KMS-11 (cell line): Measurements from ENCODE around the gene KCTD2.

Experiments used
- H2AFZ ChIP-seq: fragments of 200-600 bp; sonication (generic); 2 replicates; pipeline ENCODE4 v1.6.1; 2016; ENCODE audit warnings: antibody characterized with exemption, mixed run types, low read depth
- H3K27ac ChIP-seq: fragments of 200-600 bp; sonication (generic); 2 replicates; pipeline ENCODE4 v1.6.1; 2016; ENCODE audit warnings: mild to moderate bottlenecking, mixed run types
- H3K27me3 ChIP-seq: fragments of 200-600 bp; sonication (generic); 2 replicates; pipeline ENCODE4 v1.6.1; 2017; ENCODE audit warnings: mild to moderate bottlenecking, low read depth, mixed run types, moderate library complexity; ENCODE audit not compliant: insufficient read depth
- H3K36me3 ChIP-seq: fragments of 200-600 bp; sonication (generic); 2 replicates; pipeline ENCODE4 v1.6.1; 2017; ENCODE audit warnings: mild to moderate bottlenecking, mixed run types; ENCODE audit not compliant: insufficient read depth
- H3K4me1 ChIP-seq: fragments of 200-600 bp; sonication (generic); 2 replicates; pipeline ENCODE4 v1.6.1; 2016; ENCODE audit warnings: mild to moderate bottlenecking, low read depth, mixed run types; ENCODE audit not compliant: poor library complexity, severe bottlenecking
- H3K4me2 ChIP-seq: fragments of 200-600 bp; sonication (generic); 2 replicates; pipeline ENCODE4 v1.7.0; 2016; ENCODE audit warnings: mild to moderate bottlenecking, mixed run types
- H3K4me3 ChIP-seq: fragments of 200-600 bp; sonication (generic); IDR thresholded peaks from 2 replicates; pipeline ENCODE4 v1.6.1; 2017; ENCODE audit warnings: low read depth, low read length, mixed read lengths; ENCODE audit not compliant: insufficient read depth
- H3K79me2 ChIP-seq: fragments of 200-600 bp; sonication (generic); 2 replicates; pipeline ENCODE4 v1.6.1; 2016; ENCODE audit warnings: low read depth, mixed run types; ENCODE audit not compliant: insufficient read depth
- H3K9ac ChIP-seq: fragments of 200-600 bp; sonication (generic); 2 replicates; pipeline ENCODE4 v1.6.1; 2016; ENCODE audit warnings: mild to moderate bottlenecking, mixed run types
- H4K20me1 ChIP-seq: fragments of 200-600 bp; sonication (generic); 2 replicates; pipeline ENCODE4 v1.6.1; 2016; ENCODE audit warnings: mild to moderate bottlenecking, mixed run types; ENCODE audit not compliant: insufficient read depth
- TF ChIP-seq, protein P1 (sequence below): fragments of 200-600 bp; sonication (generic); conservative IDR thresholded peaks from 2 replicates; pipeline ENCODE4 v1.6.1; 2017; ENCODE audit warnings: low read depth, mild to moderate bottlenecking, antibody characterized with exemption, low read length, moderate library complexity, mixed read lengths

Gene KCTD2

DNA sequence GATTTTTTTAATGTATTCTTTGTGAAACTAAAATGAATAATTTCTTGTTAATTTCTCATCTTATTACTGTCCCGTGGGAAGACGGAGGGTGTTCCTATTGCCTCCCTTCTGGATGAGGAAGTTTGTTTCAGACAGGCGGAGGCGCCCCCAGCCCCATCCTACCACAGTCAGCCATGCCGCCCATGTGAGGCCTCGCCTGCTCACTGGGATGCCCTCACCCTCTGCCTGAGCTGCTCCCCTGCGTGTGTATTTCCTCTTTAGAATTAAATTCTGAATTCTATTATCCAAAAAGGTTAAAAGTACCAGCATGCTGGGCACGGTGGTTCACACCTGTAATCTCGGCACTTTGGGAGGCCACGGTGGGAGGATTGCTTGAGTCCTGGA lies 14.0 kb downstream of the KCTD2 start:
- TF ChIP-seq, protein P1, sequence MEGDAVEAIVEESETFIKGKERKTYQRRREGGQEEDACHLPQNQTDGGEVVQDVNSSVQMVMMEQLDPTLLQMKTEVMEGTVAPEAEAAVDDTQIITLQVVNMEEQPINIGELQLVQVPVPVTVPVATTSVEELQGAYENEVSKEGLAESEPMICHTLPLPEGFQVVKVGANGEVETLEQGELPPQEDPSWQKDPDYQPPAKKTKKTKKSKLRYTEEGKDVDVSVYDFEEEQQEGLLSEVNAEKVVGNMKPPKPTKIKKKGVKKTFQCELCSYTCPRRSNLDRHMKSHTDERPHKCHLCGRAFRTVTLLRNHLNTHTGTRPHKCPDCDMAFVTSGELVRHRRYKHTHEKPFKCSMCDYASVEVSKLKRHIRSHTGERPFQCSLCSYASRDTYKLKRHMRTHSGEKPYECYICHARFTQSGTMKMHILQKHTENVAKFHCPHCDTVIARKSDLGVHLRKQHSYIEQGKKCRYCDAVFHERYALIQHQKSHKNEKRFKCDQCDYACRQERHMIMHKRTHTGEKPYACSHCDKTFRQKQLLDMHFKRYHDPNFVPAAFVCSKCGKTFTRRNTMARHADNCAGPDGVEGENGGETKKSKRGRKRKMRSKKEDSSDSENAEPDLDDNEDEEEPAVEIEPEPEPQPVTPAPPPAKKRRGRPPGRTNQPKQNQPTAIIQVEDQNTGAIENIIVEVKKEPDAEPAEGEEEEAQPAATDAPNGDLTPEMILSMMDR = no peak
- no peak overlapping the region for H3K4me2 ChIP-seq
- H3K27ac ChIP-seq = no peak overlapping the region
- no peak overlapping the region for H3K4me3 ChIP-seq
- H3K36me3 ChIP-seq = peaks cover 2% of the 10 kb centered on the region; the same call in 1 of the 2 replicates
- H3K79me2 ChIP-seq = no peaks in the 10 kb centered on the region
- no peak overlapping the region for H2AFZ ChIP-seq
- H3K27me3 ChIP-seq = no peaks in the 10 kb centered on the region
- H4K20me1 ChIP-seq = no peaks in the 10 kb centered on the region
- no peak overlapping the region for H3K9ac ChIP-seq
- H3K4me1 ChIP-seq = peaks cover 18% of the 10 kb centered on the region

DNA sequence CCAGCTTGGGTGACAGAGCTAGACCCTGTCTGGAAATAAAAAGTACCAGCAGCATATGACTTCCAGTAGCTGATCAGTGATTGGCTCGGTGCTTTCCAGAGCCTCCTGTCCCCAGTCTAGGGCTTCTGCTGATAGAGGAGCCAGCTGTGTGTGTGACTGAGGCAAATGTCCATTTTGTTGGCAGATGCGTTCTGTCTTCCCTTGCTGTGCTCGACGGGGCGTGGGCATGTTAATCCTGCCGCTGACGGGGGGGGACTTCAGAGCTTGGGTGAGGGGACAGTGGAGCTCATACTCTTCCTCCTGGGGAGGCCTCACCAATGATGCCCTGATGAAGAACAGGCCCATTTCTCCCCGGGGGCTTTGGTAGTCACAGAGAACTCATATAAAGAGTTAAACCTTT lies 14.6 kb downstream of the KCTD2 start:
- H4K20me1 ChIP-seq = no peaks in the 10 kb centered on the region
- H3K27me3 ChIP-seq = no peaks in the 10 kb centered on the region
- no peak overlapping the region for H3K9ac ChIP-seq
- H2AFZ ChIP-seq = no peak overlapping the region
- H3K27ac ChIP-seq = no peak overlapping the region
- H3K36me3 ChIP-seq = peaks cover 2% of the 10 kb centered on the region; the same call in 1 of the 2 replicates
- H3K4me2 ChIP-seq = no peak overlapping the region
- TF ChIP-seq, protein P1 = no peak
- no peaks in the 10 kb centered on the region for H3K79me2 ChIP-seq
- H3K4me1 ChIP-seq = peaks cover 24% of the 10 kb centered on the region
- H3K4me3 ChIP-seq = no peak overlapping the region

- H3K36me3 ChIP-seq = peaks cover 2% of the 10 kb centered on the region; the same call in 1 of the 2 replicates
- no peak overlapping the region for H3K4me2 ChIP-seq
Observed at GRCh38 chr17:75063201-75063600, 16.2 kb downstream of the KCTD2 start.

GRCh38 chr17:75063626-75064025 lies 16.6 kb downstream of the KCTD2 start:
- peaks cover 44% of the 10 kb centered on the region for H3K4me1 ChIP-seq
- H2AFZ ChIP-seq = no peak overlapping the region
- H3K9ac ChIP-seq = no peak overlapping the region
- H3K27me3 ChIP-seq = no peaks in the 10 kb centered on the region
- H3K27ac ChIP-seq = no peak overlapping the region
- peaks cover 2% of the 10 kb centered on the region; the same call in 1 of the 2 replicates for H3K36me3 ChIP-seq
- H3K4me2 ChIP-seq = no peak overlapping the region
- no peak overlapping the region for H3K4me3 ChIP-seq
- TF ChIP-seq, protein P1 = no peak
- no peaks in the 10 kb centered on the region for H4K20me1 ChIP-seq
- no peaks in the 10 kb centered on the region for H3K79me2 ChIP-seq

More at GRCh38 chr17:75063201-75063600, 16.2 kb downstream of the KCTD2 start:
- Histone ChIP-seq H3K27me3 (no peaks in the 10 kb centered on the region), H3K27ac (no peak overlapping the region), H4K20me1 (no peaks in the 10 kb centered on the region), H3K9ac (no peak overlapping the region), H3K79me2 (no peaks in the 10 kb centered on the region), H2AFZ (no peak overlapping the region), H3K4me1 (peaks cover 39% of the 10 kb centered on the region), H3K4me3 (no peak overlapping the region)
- TF ChIP-seq, protein P1 = no peak
